ENCODE data around the gene TMA7. TPM values are rescaled to one million over a fixed set of nuclear protein-coding genes. Genes with fewer than 3 reads are reported as not detected.
A peak's percentile ranks its signal among the peaks of the same experiment; 100 is the strongest.

Gene TMA7
- total RNA-seq, 2 donors from 2014 or later: 181 to 328 TPM

GRCh38 chr3:48425281-48425812 lies 14.7 kb upstream of the TMA7 start:
- H3K27ac Mint-ChIP-seq: no peak overlapping the region
- H3K27me3 Mint-ChIP-seq: no peaks in the 10 kb centered on the region
- ATAC-seq (replicated peaks): no peak
- no peak overlapping the region for H3K4me3 Mint-ChIP-seq
- no peaks in the 10 kb centered on the region for H3K9me3 Mint-ChIP-seq
- H3K4me1 Mint-ChIP-seq: no peaks in the 10 kb centered on the region
- H3K36me3 Mint-ChIP-seq (ENCODE audit: low read depth): no peaks in the 10 kb centered on the region

- Mint-ChIP-seq H3K27ac (no peak overlapping the region), H3K4me1 (no peaks in the 10 kb centered on the region), H3K4me3 (no peak overlapping the region), H3K36me3 (ENCODE audit: low read depth) (peaks cover 5% of the 10 kb centered on the region), H3K9me3 (no peaks in the 10 kb centered on the region), H3K27me3 (no peaks in the 10 kb centered on the region)
- no peak for ATAC-seq (replicated peaks)
These were observed 13.6 kb upstream of the TMA7 start for GRCh38 chr3:48426401-48426909.

GRCh38 chr3:48426944-48427629 lies 13.0 kb upstream of the TMA7 start:
- no peak overlapping the region for H3K27ac Mint-ChIP-seq
- H3K9me3 Mint-ChIP-seq: no peaks in the 10 kb centered on the region
- H3K27me3 Mint-ChIP-seq: no peaks in the 10 kb centered on the region
- ATAC-seq (replicated peaks): no peak
- peaks cover 11% of the 10 kb centered on the region for H3K36me3 Mint-ChIP-seq (ENCODE audit: low read depth)
- H3K4me1 Mint-ChIP-seq: no peaks in the 10 kb centered on the region
- H3K4me3 Mint-ChIP-seq: no peak overlapping the region

- H3K4me3 Mint-ChIP-seq: peak overlapping the region; percentile 41
- no peaks in the 10 kb centered on the region for H3K4me1 Mint-ChIP-seq
- H3K27ac Mint-ChIP-seq: no peak overlapping the region
- no peak for ATAC-seq (replicated peaks)
- H3K9me3 Mint-ChIP-seq: no peaks in the 10 kb centered on the region
- peaks cover 16% of the 10 kb centered on the region for H3K36me3 Mint-ChIP-seq (ENCODE audit: low read depth)
- no peaks in the 10 kb centered on the region for H3K27me3 Mint-ChIP-seq
These were observed 12.5 kb upstream of the TMA7 start for GRCh38 chr3:48427630-48427962.

GRCh38 chr3:48428088-48428571 lies 11.9 kb upstream of the TMA7 start:
- Mint-ChIP-seq H3K27ac (no peak overlapping the region), H3K4me3 (peak overlapping the region; percentile 41), H3K36me3 (ENCODE audit: low read depth) (peaks cover 17% of the 10 kb centered on the region), H3K9me3 (no peaks in the 10 kb centered on the region), H3K4me1 (no peaks in the 10 kb centered on the region), H3K27me3 (no peaks in the 10 kb centered on the region)
- ATAC-seq (replicated peaks): no peak

GRCh38 chr3:48428572-48429316 lies 11.3 kb upstream of the TMA7 start:
- Mint-ChIP-seq H3K9me3 (no peaks in the 10 kb centered on the region), H3K4me1 (no peaks in the 10 kb centered on the region), H3K36me3 (ENCODE audit: low read depth) (peaks cover 17% of the 10 kb centered on the region), H3K4me3 (peak overlapping the region; percentile 41), H3K27ac (no peak overlapping the region), H3K27me3 (no peaks in the 10 kb centered on the region)
- peak; percentile 53 for ATAC-seq (replicated peaks)

GRCh38 chr3:48429317-48429959 lies 10.6 kb upstream of the TMA7 start:
- H3K27me3 Mint-ChIP-seq: no peaks in the 10 kb centered on the region
- no peaks in the 10 kb centered on the region for H3K4me1 Mint-ChIP-seq
- peak overlapping the region; percentile 71 for H3K4me3 Mint-ChIP-seq
- ATAC-seq (replicated peaks): peak; percentile 79
- H3K27ac Mint-ChIP-seq: peak overlapping the region; percentile 75
- H3K9me3 Mint-ChIP-seq: no peaks in the 10 kb centered on the region
- H3K36me3 Mint-ChIP-seq (ENCODE audit: low read depth): peaks cover 23% of the 10 kb centered on the region

- Mint-ChIP-seq H3K36me3 (ENCODE audit: low read depth) (peaks cover 25% of the 10 kb centered on the region), H3K9me3 (no peaks in the 10 kb centered on the region), H3K4me3 (peak within 1 kb of the TSS; percentile 71), H3K27ac (peak within 1 kb of the TSS; percentile 75), H3K4me1 (no peaks in the 10 kb centered on the region), H3K27me3 (no peaks in the 10 kb centered on the region)
- no peak for ATAC-seq (replicated peaks)
These were observed 9.9 kb upstream of the TMA7 start, which contains the start of gene PLXNB1 for GRCh38 chr3:48429960-48430707. PLXNB1 (minus strand) TSS chr3:48430086; CDS start chr3:48424611, 5,475 bp downstream.

- ATAC-seq (replicated peaks): no peak
- Mint-ChIP-seq H3K4me3 (peak overlapping the region; percentile 71), H3K9me3 (no peaks in the 10 kb centered on the region), H3K4me1 (no peaks in the 10 kb centered on the region), H3K27ac (peak overlapping the region; percentile 75), H3K27me3 (no peaks in the 10 kb centered on the region), H3K36me3 (ENCODE audit: low read depth) (peaks cover 25% of the 10 kb centered on the region)
These were observed 9.4 kb upstream of the TMA7 start for GRCh38 chr3:48430708-48431101.

- ATAC-seq (replicated peaks): no peak
- Mint-ChIP-seq H3K9me3 (no peaks in the 10 kb centered on the region), H3K36me3 (ENCODE audit: low read depth) (peaks cover 25% of the 10 kb centered on the region), H3K27ac (peak overlapping the region; percentile 75), H3K27me3 (no peaks in the 10 kb centered on the region), H3K4me1 (no peaks in the 10 kb centered on the region), H3K4me3 (peak overlapping the region; percentile 71)
These were observed 8.6 kb upstream of the TMA7 start for GRCh38 chr3:48431224-48432029.

- no peaks in the 10 kb centered on the region for H3K4me1 Mint-ChIP-seq
- no peak overlapping the region for H3K4me3 Mint-ChIP-seq
- H3K9me3 Mint-ChIP-seq: no peaks in the 10 kb centered on the region
- H3K36me3 Mint-ChIP-seq (ENCODE audit: low read depth): peaks cover 25% of the 10 kb centered on the region
- H3K27me3 Mint-ChIP-seq: no peaks in the 10 kb centered on the region
- no peak for ATAC-seq (replicated peaks)
- H3K27ac Mint-ChIP-seq: no peak overlapping the region
These were observed 7.4 kb upstream of the TMA7 start for GRCh38 chr3:48432411-48433371.

- no peaks in the 10 kb centered on the region for H3K27me3 Mint-ChIP-seq
- H3K4me3 Mint-ChIP-seq: no peak overlapping the region
- peaks cover 25% of the 10 kb centered on the region for H3K36me3 Mint-ChIP-seq (ENCODE audit: low read depth)
- no peak for ATAC-seq (replicated peaks)
- H3K4me1 Mint-ChIP-seq: peaks cover 5% of the 10 kb centered on the region
- no peaks in the 10 kb centered on the region for H3K9me3 Mint-ChIP-seq
- H3K27ac Mint-ChIP-seq: no peak overlapping the region
These were observed 6.5 kb upstream of the TMA7 start for GRCh38 chr3:48433472-48434118.
